Skin of body (tissue), 2 donors: ENCODE data around the gene TM4SF5. TPM values are rescaled to one million over a fixed set of nuclear protein-coding genes. Genes with fewer than 3 reads are reported as not detected.
A peak's percentile ranks its signal among the peaks of the same experiment; 100 is the strongest.

Experiments
- DNase-seq: peaks from one replicate; lab custom pipeline; 2025; lab: John Stamatoyannopoulos, UW
- total RNA-seq: library from RNA; depleted of rRNA; stranded (reverse); fragments of >200 nt; gene quantifications from one replicate; pipeline ENCODE4 v1.2.3, GENCODE V29; 2014

Gene TM4SF5
- total RNA-seq, 1 donor from 2014 or later = not detected

DNA sequence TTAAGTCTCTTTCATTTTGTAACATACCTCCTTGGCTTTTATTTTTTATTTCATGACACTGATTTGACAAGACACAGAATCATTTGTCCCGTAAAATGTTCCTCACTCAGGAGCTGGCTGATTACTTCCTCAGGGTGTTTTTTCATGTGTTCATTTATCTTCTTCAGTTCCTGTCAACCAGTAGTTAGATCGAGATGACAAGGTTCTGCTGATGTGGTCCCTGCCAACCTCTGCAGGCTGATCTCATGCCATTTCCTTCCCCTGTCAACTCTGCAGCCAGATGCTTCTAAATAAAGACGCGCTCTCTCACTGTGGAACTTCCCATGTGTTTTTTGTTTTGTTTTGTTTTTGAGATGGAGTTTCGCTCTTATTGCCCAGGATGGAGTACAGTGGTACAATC is 23.8 kb upstream of the TM4SF5 start:
- DNase-seq = peak; percentile 45

DNA sequence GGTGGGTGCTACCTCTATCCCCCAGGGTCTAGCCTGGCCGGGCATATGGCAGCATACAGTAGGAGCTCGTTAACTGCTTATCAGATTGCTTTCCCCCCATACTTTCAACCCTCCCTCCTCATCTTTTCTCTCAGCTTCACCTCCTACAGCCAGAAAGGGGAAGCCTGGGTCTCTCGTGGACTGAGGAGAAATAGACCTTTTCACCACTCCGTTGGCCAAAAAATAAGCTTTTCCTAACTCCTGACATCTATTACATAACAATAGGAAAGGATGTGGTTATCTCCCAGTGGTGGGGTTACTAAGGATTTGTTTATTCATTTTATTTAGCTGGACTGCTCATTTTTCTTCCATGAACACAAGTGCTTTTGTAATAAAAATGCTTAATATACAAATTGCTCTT is 23.0 kb upstream of the TM4SF5 start:
- no peak for DNase-seq

DNA sequence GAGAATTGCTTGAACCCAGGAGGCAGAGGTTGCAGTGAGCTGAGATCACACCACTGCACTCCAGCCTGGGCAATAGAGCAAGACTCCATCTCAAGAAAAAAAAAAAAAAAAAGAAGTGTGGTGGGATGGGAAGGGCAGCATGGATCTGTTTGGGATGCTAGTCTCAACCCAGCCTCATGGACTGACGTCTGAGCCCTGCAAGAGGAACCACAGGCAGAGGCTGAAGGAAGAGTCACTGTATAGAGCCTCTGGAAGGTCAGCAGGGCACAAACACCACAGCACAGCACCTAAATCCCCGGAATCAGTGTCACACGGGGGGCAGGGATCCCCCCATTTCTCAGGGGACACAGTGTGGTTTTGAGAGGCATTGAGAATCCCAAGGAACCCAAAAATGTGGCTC is 21.1 kb upstream of the TM4SF5 start:
- DNase-seq = no peak

- DNase-seq = no peak
Measured at GRCh38 chr17:4751932-4752331, 19.8 kb upstream of the TM4SF5 start.

GRCh38 chr17:4753392-4753791 is 18.3 kb upstream of the TM4SF5 start:
- no peak for DNase-seq

DNA sequence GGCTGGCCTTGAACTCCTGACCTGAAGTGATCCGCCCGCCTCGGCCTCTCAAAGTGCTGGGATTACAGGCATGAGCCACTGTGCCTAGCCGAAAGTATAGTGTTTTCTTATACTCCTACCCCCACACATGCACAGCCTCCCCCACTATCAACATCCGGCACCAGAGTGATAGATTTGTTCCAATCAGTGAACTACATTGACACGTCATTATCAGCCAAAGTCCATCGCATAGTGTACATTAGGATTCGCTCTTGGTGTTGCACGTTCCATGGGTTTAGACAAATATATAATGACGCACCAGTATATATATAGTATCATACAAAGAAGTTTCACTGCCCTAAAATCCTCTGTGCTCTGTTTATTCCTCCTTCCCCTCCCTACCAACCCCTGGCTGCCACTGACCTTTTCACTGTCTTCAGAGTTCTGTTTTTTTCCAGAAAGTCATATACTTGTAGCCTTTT is 11.9 kb upstream of the TM4SF5 start:
- no peak for DNase-seq

- DNase-seq = no peak
Measured at GRCh38 chr17:4764595-4764994, 7.1 kb upstream of the TM4SF5 start.

GRCh38 chr17:4766201-4766600 is 5.5 kb upstream of the TM4SF5 start:
- no peak for DNase-seq

DNA sequence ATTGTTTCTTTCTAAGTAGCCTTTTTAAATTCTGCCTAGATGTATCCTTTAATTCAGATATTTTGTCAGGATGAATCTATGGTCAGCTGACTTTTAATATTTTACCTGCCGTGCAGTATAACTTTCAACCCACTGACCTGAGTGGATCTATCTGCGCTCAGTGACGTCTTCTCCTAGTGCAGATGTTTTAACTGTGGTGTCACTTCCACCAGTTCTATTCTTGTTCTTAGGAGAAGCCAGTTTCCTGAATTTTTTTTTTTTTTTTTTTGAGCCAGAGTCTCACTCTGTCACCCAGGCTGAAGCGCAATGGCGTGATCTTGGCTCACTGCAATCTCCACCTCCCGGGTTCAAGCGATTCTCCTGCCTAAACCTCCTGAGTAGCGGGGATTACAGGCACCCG is 5.0 kb upstream of the TM4SF5 start:
- no peak for DNase-seq

GRCh38 chr17:4768298-4768697 is 3.4 kb upstream of the TM4SF5 start:
- DNase-seq = no peak

DNA sequence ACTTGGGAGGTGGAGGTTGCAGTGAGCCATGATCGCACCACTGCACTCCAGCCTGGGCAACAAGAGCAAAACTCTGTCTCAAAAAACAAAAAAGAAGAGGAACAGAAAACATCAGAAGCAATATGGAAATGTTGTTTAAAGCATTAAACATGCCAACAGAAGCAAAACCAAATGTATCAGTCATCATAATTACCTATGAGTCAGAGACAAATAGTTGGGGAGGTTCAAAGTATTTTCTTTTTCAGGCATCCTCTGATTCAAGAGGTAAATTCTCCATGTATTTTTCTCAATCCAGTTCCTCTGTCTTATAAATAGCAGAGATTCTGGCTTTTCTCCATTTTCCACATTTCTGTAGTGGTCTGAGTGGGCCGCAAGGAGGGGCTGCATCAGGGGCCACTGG is 2.1 kb upstream of the TM4SF5 start:
- DNase-seq = no peak

DNA sequence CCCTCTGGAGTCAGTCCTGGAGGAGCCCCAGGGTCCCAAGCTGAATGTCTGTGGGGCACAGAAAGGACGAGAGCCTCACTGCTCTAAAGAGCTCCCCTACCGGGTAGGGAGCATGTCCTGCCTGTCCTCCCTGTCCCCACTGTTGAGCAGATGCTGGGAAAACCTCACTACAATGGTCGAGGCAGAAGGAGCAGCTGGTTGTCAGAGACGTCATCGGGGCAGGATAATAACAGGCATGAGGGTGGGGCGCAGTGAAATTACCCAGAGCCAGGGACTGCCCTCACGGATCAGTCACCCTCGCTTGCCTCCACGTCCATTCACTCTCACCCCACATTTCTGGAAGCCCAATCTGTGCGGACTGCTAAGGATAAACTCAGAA is 538 bp downstream of the TM4SF5 start:
- DNase-seq = no peak

DNA sequence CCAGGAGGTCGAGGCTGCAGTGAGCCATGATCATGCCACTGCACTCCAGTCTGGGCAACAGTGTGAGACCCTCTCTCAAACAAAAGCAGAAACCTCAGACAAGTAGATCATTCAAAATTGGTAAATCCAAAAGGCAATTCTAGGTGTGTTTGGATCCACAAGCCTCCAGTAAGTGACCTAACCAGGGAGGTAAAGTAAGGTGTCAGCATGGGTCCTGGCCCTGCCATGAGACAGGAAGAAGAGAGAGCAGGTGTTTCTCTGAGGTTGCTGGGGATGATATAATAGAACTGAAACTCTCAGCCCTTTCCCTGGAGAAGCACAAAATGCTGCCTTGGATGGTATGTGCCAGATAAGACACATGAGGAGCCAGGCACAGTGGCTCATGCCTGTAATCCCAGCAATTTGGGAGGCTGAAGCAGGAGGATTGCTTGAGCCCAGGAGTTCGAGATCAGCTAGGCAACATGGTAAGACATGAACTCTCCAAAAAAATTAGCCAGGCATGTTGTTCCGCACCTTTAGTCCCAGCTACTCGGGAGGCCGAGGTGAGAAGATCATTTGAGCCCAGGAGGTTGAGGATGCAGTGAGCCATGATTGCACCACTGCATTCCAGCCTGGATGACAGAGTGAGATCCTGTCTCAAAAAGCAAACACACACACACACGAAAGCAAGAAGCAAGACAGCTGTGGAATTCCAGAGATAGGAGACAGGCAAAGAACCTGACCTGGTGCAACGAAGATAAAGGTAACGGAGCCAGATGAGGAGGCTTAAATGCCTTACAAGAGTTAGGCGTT is 6.5 kb downstream of the TM4SF5 start:
- DNase-seq = no peak

- no peak for DNase-seq
Measured at GRCh38 chr17:4780325-4780955, 8.8 kb downstream of the TM4SF5 start.

- DNase-seq = no peak
Measured at GRCh38 chr17:4782652-4783051, 11.0 kb downstream of the TM4SF5 start.

GRCh38 chr17:4785311-4786105 is 13.8 kb downstream of the TM4SF5 start:
- DNase-seq = no peak

GRCh38 chr17:4786106-4786511 is 14.4 kb downstream of the TM4SF5 start, which contains the start of gene VMO1:
Gene VMO1 (minus strand): TSS chr17:4786364. CDS start chr17:4786352, 12 bp downstream.
- DNase-seq = no peak

GRCh38 chr17:4786516-4786915 is 14.8 kb downstream of the TM4SF5 start:
- DNase-seq = no peak

DNA sequence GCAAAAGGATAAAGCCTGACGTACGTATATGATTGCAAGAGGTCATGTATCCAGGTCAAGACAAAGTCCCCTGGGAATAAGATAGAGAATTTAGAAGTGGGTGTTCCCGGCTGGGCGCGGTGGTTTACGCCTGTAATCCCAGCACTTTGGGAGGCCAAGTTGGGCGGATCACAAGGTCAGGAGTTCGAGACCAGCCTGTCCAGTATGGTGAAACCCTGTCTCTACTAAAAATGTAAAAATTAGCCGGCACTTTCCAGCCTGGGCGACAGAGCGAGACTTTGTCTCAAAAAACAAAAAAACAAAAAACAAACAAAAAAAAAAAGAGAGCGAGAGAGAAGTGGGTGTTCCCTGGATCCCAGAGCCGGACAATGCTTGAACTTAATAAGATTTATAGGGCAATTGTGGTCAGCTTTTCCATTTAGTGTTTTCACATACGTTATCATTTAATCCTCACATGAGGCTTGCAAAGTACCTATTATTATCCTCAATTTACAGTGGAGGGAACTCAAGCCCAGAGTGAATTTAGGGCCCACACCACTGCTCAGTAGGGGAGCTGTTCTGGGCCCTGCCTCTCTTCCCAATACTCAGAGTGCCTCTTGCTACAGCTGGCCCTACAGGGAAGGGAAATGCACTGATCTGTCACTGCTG is 16.6 kb downstream of the TM4SF5 start:
- no peak for DNase-seq

GRCh38 chr17:4788807-4789700 is 17.4 kb downstream of the TM4SF5 start, which contains the start of gene GLTPD2:
Gene GLTPD2 (plus strand): TSS chr17:4788964. CDS start chr17:4789012, 48 bp downstream.
- DNase-seq = no peak

DNA sequence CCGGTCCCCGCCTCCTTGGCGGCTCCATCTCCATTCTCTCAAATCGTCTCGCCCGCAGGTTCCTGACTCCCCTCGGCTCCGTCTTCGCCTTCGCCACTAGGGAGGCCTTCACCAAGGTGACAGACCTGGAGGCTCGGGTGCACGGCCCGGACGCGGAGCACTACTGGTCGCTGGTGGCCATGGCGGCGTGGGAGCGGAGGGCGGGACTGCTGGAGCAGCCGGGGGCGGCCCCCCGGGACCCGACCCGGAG is 17.9 kb downstream of the TM4SF5 start:
- DNase-seq = no peak
